HepG2 (cell line): ENCODE results near the gene SNX24. TPM values are rescaled to one million over a fixed set of nuclear protein-coding genes. Genes with fewer than 3 reads are reported as not detected.

Source experiments
- BCL6 ChIP-seq: IDR thresholded peaks from 2 replicates; pipeline ENCODE4 v1.6.1; 2016; ENCODE audit warnings: missing genetic modification reagents, missing compliant biosample characterization
- CBX2 ChIP-seq, 2 experiments: fragments of 200-600 bp in 1 of 2; sonication (generic); formaldehyde crosslinking in 1 of 2; IDR thresholded peaks; 2 replicates each; pipeline versions ENCODE4 v1.7.0 to v1.8.1; 2018 to 2022; ENCODE audit warnings: low read depth in 2 of 2, low read length in 1 of 2, mild to moderate bottlenecking in 1 of 2, missing genetic modification reagents in 1 of 2
- GABPA ChIP-seq, 2 experiments: IDR thresholded peaks; 2 replicates each; pipeline ENCODE4 v1.6.1; 2011 to 2016; ENCODE audit warnings: low read depth in 2 of 2, low read length in 1 of 2, missing biosample characterization in 1 of 2, missing genetic modification characterization in 1 of 2
- HNF1A ChIP-seq, 2 experiments: sonication (generic) in 1 of 2; formaldehyde crosslinking in 1 of 2; IDR thresholded peaks; 2 replicates each; pipeline versions ENCODE4 v1.4.0 to v1.6.1; 2016 to 2020; ENCODE audit warnings: borderline replicate concordance in 1 of 2, low read depth in 1 of 2, mild to moderate bottlenecking in 1 of 2, missing genetic modification reagents in 1 of 2
- HOMEZ ChIP-seq: IDR thresholded peaks from 2 replicates; pipeline ENCODE4 v1.6.1; 2016; ENCODE audit warnings: low read depth
- NAIF1 ChIP-seq: sonication (generic); formaldehyde crosslinking; IDR thresholded peaks from 2 replicates; pipeline ENCODE4 v1.5.0; 2020; ENCODE audit warnings: mild to moderate bottlenecking, missing genetic modification reagents, borderline replicate concordance
- NRL ChIP-seq: sonication (generic); formaldehyde crosslinking; IDR thresholded peaks from 2 replicates; pipeline ENCODE4 v1.5.0; 2020; ENCODE audit warnings: missing genetic modification reagents, mild to moderate bottlenecking, moderate library complexity, borderline replicate concordance
- RFX5 ChIP-seq: IDR thresholded peaks from 2 replicates; pipeline ENCODE4 v1.6.1; 2011; ENCODE audit warnings: low read depth, low read length, improper control_type of control experiment
- RXRB ChIP-seq: IDR thresholded peaks from 2 replicates; pipeline ENCODE4 v1.6.1; 2016; ENCODE audit warnings: borderline replicate concordance, missing genetic modification reagents, missing compliant biosample characterization
- XBP1 ChIP-seq: sonication (generic); formaldehyde crosslinking; IDR thresholded peaks from 2 replicates; pipeline ENCODE4 v1.5.0; 2020; ENCODE audit warnings: missing genetic modification reagents
- ZBTB1 ChIP-seq: sonication (generic); formaldehyde crosslinking; IDR thresholded peaks from 2 replicates; pipeline ENCODE4 v1.4.0; 2020; ENCODE audit warnings: missing genetic modification reagents, borderline replicate concordance
- ZFYVE20 ChIP-seq: sonication (generic); formaldehyde crosslinking; IDR thresholded peaks from 2 replicates; pipeline ENCODE4 v1.8.0; 2023; ENCODE audit warnings: low read depth, mild to moderate bottlenecking, moderate library complexity, missing genetic modification reagents, borderline replicate concordance
- ZNF256 ChIP-seq: sonication (generic); formaldehyde crosslinking; conservative IDR thresholded peaks from 2 replicates; pipeline ENCODE4 v1.4.0; 2020; ENCODE audit warnings: missing genetic modification reagents
- ZNF276 ChIP-seq: sonication (generic); formaldehyde crosslinking; IDR thresholded peaks from 2 replicates; pipeline ENCODE4 v1.4.0; 2020; ENCODE audit warnings: mild to moderate bottlenecking, low read depth, missing genetic modification reagents
- ZNF510 ChIP-seq: sonication (generic); formaldehyde crosslinking; IDR thresholded peaks from 2 replicates; pipeline ENCODE4 v1.4.0; 2020; ENCODE audit warnings: low read depth, mild to moderate bottlenecking, missing genetic modification reagents
- ZNF563 ChIP-seq: sonication (generic); formaldehyde crosslinking; IDR thresholded peaks from 2 replicates; pipeline ENCODE4 v1.8.0; 2022; ENCODE audit warnings: mild to moderate bottlenecking, moderate library complexity, missing genetic modification reagents
- ZNF780A ChIP-seq: sonication (generic); formaldehyde crosslinking; IDR thresholded peaks from 2 replicates; pipeline ENCODE4 v1.8.0; 2022; ENCODE audit warnings: mild to moderate bottlenecking, missing genetic modification reagents, moderate library complexity
- polyA plus RNA-seq, 8 experiments: library from polyadenylated mRNA; depleted of rRNA in 3 of 8; stranded (reverse) in 7 of 8; unstranded in 1 of 8; fragments of >200 nt; fragmentation: Illumina TruSeq in 4 of 8; extraction: Trizol in 4 of 8; gene quantifications; 2 replicates each; pipeline versions ENCODE4 v1.2.1 to v1.2.3, GENCODE V29; 2011 to 2016; ENCODE audit warnings: low read depth in 4 of 8, missing spikeins in 1 of 8, mixed read lengths in 1 of 8; ENCODE audit not compliant: insufficient read depth in 1 of 8
- total RNA-seq, 5 experiments: library from RNA; depleted of rRNA; stranded (reverse); fragments of >200 nt; fragmentation: Illumina TruSeq; extraction: Trizol; gene quantifications; 2 replicates each; pipeline ENCODE4 v1.2.3, GENCODE V29; 2016; ENCODE audit warnings: low read depth in 1 of 5
- TF ChIP-seq, protein P1 (sequence below): sonication (generic); formaldehyde crosslinking; IDR thresholded peaks from 2 replicates; pipeline ENCODE4 v1.4.0; 2020; ENCODE audit warnings: missing genetic modification reagents

The SNX24 gene
- total and polyA plus RNA-seq, 2 of the 13 experiments (the other 11 are each of a cell fraction or from before 2014, with no cell fraction given), result 7.2 to 23.7 TPM

- no peak for TF ChIP-seq ZNF276 (CRISPR knock-in tag)
- TF ChIP-seq HNF1A (IDR thresholded peaks at IDR 0.05; ENCODE audit: low read depth), result no peak
- TF ChIP-seq HNF1A (CRISPR knock-in tag; IDR thresholded peaks at IDR 0.05; ENCODE audit: borderline replicate concordance), result no peak; the same call in 1 of the 2 replicates
- no peak for TF ChIP-seq NAIF1 (CRISPR knock-in tag)
- no peak for TF ChIP-seq ZBTB1 (CRISPR knock-in tag)
- no peak for TF ChIP-seq XBP1
- TF ChIP-seq ZFYVE20 (CRISPR knock-in tag), result no peak
- TF ChIP-seq BCL6 (CRISPR knock-in tag), result peak; percentile 66; the same call in 1 of the 2 replicates
- no peak for TF ChIP-seq NRL (CRISPR knock-in tag)
- no peak for TF ChIP-seq CBX2 (IDR thresholded peaks at IDR 0.05; ENCODE audit: low read depth, low read length)
- no peak for TF ChIP-seq CBX2 (CRISPR knock-in tag; IDR thresholded peaks at IDR 0.05; ENCODE audit: low read depth)
- TF ChIP-seq, protein P1, sequence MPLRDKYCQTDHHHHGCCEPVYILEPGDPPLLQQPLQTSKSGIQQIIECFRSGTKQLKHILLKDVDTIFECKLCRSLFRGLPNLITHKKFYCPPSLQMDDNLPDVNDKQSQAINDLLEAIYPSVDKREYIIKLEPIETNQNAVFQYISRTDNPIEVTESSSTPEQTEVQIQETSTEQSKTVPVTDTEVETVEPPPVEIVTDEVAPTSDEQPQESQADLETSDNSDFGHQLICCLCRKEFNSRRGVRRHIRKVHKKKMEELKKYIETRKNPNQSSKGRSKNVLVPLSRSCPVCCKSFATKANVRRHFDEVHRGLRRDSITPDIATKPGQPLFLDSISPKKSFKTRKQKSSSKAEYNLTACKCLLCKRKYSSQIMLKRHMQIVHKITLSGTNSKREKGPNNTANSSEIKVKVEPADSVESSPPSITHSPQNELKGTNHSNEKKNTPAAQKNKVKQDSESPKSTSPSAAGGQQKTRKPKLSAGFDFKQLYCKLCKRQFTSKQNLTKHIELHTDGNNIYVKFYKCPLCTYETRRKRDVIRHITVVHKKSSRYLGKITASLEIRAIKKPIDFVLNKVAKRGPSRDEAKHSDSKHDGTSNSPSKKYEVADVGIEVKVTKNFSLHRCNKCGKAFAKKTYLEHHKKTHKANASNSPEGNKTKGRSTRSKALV (CRISPR knock-in tag), result peak; percentile 93
- TF ChIP-seq ZNF510 (CRISPR knock-in tag), result no peak
- TF ChIP-seq HOMEZ (CRISPR knock-in tag), result no peak
- TF ChIP-seq RXRB (CRISPR knock-in tag), result no peak
- TF ChIP-seq ZNF256, result 0 out of 2 replicates have a peak, but pooled peaks have one; percentile 52
- 0 out of 2 replicates have a peak, but pooled peaks have one; percentile 5 for TF ChIP-seq ZNF563 (CRISPR knock-in tag)
- no peak for TF ChIP-seq RFX5
- TF ChIP-seq ZNF780A (CRISPR knock-in tag), result no peak
- no peak for TF ChIP-seq GABPA (IDR thresholded peaks at IDR 0.05; ENCODE audit: low read depth, low read length)
- no peak for TF ChIP-seq GABPA (CRISPR knock-in tag; IDR thresholded peaks at IDR 0.05; ENCODE audit: low read depth)
Measured at GRCh38 chr5:123036391-123037103, 191.1 kb downstream of the SNX24 start, which contains the start of gene PPIC (continued).
